ENCODE results near the gene RGS16. TPM values are rescaled to one million over a fixed set of nuclear protein-coding genes. Genes with fewer than 3 reads are reported as not detected.

The RGS16 gene
- total and polyA plus RNA-seq, 7 donors: 0.46 to 12.4 (median 2.5) TPM

DNA sequence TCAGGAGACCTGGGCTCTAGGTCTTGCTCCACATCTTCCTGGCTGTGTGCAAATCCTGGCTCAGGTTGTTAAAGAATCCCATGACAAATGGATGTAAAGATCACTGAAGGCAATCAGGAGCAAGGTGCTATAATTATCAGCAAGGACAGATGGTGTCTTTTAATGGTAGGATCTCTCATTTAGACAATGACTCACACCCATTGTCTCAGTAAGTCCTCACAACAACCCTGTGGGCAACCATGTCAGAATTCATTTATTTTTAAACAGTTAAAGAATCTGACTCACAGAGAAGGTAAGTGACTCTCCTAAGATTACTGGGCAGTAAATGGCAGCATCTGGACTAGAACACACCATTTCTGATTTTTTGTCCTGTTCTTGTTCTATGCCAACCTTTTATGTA is 47.9 kb downstream of the RGS16 start:
- no peak overlapping the region for H3K27ac ChIP-seq
- DNase-seq: no peak
- H3K27me3 ChIP-seq: no peaks in the 10 kb centered on the region
- TF ChIP-seq POLR2AphosphoS5 (IDR thresholded peaks at IDR 0.05) (no peak), EP300 (IDR thresholded peaks at IDR 0.05) (no peak), POLR2A (IDR thresholded peaks at IDR 0.05) (no peak)
- TF ChIP-seq, protein P1, sequence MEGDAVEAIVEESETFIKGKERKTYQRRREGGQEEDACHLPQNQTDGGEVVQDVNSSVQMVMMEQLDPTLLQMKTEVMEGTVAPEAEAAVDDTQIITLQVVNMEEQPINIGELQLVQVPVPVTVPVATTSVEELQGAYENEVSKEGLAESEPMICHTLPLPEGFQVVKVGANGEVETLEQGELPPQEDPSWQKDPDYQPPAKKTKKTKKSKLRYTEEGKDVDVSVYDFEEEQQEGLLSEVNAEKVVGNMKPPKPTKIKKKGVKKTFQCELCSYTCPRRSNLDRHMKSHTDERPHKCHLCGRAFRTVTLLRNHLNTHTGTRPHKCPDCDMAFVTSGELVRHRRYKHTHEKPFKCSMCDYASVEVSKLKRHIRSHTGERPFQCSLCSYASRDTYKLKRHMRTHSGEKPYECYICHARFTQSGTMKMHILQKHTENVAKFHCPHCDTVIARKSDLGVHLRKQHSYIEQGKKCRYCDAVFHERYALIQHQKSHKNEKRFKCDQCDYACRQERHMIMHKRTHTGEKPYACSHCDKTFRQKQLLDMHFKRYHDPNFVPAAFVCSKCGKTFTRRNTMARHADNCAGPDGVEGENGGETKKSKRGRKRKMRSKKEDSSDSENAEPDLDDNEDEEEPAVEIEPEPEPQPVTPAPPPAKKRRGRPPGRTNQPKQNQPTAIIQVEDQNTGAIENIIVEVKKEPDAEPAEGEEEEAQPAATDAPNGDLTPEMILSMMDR (IDR thresholded peaks at IDR 0.05): no peak
- no peaks in the 10 kb centered on the region for H3K36me3 ChIP-seq
- intact Hi-C loops (cut with DNase I): no loop called here
- H3K4me1 ChIP-seq: no peaks in the 10 kb centered on the region
- peaks cover 0 to 7% (median 2%) of the 10 kb centered on the region in 4 donors for H3K9me3 ChIP-seq
- H3K4me3 ChIP-seq: no peak overlapping the region

DNA sequence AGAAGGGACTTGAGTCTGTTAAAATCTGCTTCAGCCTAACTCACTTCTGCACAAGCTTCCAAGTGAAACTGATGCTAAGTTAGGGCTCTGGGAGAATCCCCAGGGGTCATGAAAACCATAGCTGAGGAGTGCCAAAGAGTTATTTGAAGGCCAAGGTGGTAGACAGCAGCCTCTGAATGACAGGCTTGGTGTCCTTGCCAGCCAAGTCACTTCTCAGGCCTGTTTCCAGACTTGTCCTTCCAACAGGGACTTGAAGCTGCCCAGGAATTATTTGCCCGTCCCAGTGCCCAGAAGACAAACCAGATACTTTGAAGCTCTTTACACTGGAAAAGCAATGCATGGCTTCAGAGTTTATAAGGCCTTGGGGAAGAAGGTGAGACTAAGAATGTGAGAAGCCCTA is 48.7 kb downstream of the RGS16 start:
- WGBS, 2 donors: 95 to 96% methylated on average over 1 of the region's 1 CpG
- H3K4me3 ChIP-seq: no peak overlapping the region
- no peaks in the 10 kb centered on the region for H3K27me3 ChIP-seq
- intact Hi-C loops (cut with DNase I): no loop called here
- H3K27ac ChIP-seq: no peak overlapping the region
- peaks cover 0 to 7% (median 2%) of the 10 kb centered on the region in 4 donors for H3K9me3 ChIP-seq
- DNase-seq: no peak
- H3K4me1 ChIP-seq: no peaks in the 10 kb centered on the region
- TF ChIP-seq EP300 (IDR thresholded peaks at IDR 0.05) (no peak), POLR2A (IDR thresholded peaks at IDR 0.05) (no peak), POLR2AphosphoS5 (IDR thresholded peaks at IDR 0.05) (no peak)
- TF ChIP-seq, protein P1 (IDR thresholded peaks at IDR 0.05): no peak
- no peaks in the 10 kb centered on the region for H3K36me3 ChIP-seq

DNA sequence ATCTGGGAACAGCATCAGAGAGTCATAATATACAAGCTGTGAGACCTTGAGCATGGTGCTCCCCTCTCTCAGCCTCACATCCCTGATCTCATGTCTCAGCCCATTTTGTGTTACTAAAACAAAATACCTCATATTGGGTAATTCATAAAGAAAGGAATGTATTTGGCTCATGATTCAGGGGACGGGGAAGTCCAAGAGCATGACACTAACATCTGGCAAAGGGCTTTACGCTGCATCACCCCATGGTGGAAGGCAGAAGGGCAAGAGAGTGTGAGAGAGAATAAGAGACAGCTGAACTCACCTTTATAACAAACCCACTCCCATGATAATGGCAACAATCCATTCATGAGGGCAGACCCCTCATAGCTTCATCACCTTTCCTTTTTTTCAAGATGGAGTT is 51.7 kb downstream of the RGS16 start:
- 87 to 91% methylated on average over 2 of the region's 2 CpGs for WGBS, 2 donors
- DNase-seq: no peak
- no peak for TF ChIP-seq EP300 (IDR thresholded peaks at IDR 0.05)
- TF ChIP-seq POLR2A (IDR thresholded peaks at IDR 0.05): no peak
- TF ChIP-seq POLR2AphosphoS5 (IDR thresholded peaks at IDR 0.05): no peak
- TF ChIP-seq, protein P1 (IDR thresholded peaks at IDR 0.05): no peak
- Histone ChIP-seq H3K36me3 (no peaks in the 10 kb centered on the region), H3K9me3 (peaks cover 0 to 7% (median 2%) of the 10 kb centered on the region in 4 donors), H3K4me1 (no peaks in the 10 kb centered on the region), H3K4me3 (no peak overlapping the region), H3K27ac (no peak overlapping the region), H3K27me3 (no peaks in the 10 kb centered on the region)
- intact Hi-C loops (cut with DNase I): no loop called here

DNA sequence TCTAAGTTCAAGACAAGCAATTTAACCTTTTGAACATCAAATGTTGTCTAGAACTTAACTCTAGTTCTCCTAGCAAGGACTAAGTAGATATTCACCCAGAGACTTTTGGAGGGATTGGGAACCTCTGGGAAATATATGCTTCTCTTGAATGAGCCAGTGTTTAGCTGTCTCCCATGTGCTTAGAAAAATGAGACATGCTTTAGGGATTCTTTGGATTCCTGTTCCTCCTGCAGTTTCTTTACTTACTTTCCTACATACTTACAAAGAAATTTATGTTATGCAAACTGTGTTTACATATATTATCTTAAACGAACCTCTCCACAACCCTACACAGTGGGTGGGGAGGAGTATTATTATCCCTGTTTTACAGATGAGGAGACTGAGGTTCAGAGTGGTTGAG is 54.4 kb downstream of the RGS16 start:
- Histone ChIP-seq H3K27me3 (no peaks in the 10 kb centered on the region), H3K27ac (no peak overlapping the region), H3K9me3 (peaks cover 0 to 7% (median 2%) of the 10 kb centered on the region in 4 donors), H3K4me3 (no peak overlapping the region), H3K36me3 (no peaks in the 10 kb centered on the region), H3K4me1 (no peaks in the 10 kb centered on the region)
- 25 to 55% methylated on average over 1 of the region's 1 CpG for whole genome bisulfite sequencing, 2 donors
- intact Hi-C loops (cut with DNase I): no loop called here
- DNase-seq: no peak
- TF ChIP-seq, protein P1 (IDR thresholded peaks at IDR 0.05): no peak
- TF ChIP-seq POLR2A (IDR thresholded peaks at IDR 0.05) (no peak), POLR2AphosphoS5 (IDR thresholded peaks at IDR 0.05) (no peak), EP300 (IDR thresholded peaks at IDR 0.05) (no peak)

DNA sequence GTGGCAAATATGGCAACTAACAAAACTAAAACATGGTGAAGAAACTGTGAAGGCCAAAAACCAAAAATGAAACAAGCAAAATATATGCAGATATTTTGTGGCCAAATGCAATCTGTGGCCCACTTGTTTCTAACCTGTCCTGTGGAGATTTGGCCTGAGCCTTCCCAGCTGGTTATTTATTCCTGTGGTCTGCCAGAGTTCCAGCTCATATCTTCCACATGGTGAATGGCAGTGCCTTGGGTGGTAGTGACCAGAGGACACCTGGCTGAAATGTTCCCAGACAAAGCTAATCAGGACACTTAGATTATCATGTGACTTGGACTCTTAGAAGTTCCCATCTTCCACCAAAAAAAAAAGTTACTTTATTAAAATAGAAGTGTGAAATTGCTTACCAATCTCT is 54.8 kb downstream of the RGS16 start:
- Histone ChIP-seq H3K27me3 (no peaks in the 10 kb centered on the region), H3K36me3 (no peaks in the 10 kb centered on the region), H3K9me3 (peaks cover 0 to 7% (median 2%) of the 10 kb centered on the region in 4 donors), H3K4me3 (no peak overlapping the region), H3K4me1 (no peaks in the 10 kb centered on the region), H3K27ac (no peak overlapping the region)
- intact Hi-C loops (cut with DNase I): no loop called here
- DNase-seq: no peak
- TF ChIP-seq POLR2AphosphoS5 (IDR thresholded peaks at IDR 0.05): no peak
- no peak for TF ChIP-seq POLR2A (IDR thresholded peaks at IDR 0.05)
- TF ChIP-seq, protein P1 (IDR thresholded peaks at IDR 0.05): no peak
- TF ChIP-seq EP300 (IDR thresholded peaks at IDR 0.05): no peak
